HepG2 (cell line): ENCODE data around the gene CLDN24. TPM values are rescaled to one million over a fixed set of nuclear protein-coding genes. Genes with fewer than 3 reads are reported as not detected.

Experiments used
- ATAC-seq: fragments of 200-7000 bp; cut with Tn5 transposase; 3 replicates; pipeline ENCODE4 v1.9.1; 2020; ENCODE audit warnings: mild to moderate bottlenecking, moderate library complexity
- BruUV-seq: library from RNA; stranded (reverse); fragments of 400-500 nt; replicated peaks from 2 replicates; lab custom pipeline; 2021; lab: Mats Ljungman, UMichigan
- CTCF ChIA-PET: fragments of 300-600 bp; formaldehyde crosslinking; extraction: SDS; loops from one replicate; lab custom pipeline; 2021; ENCODE audit warnings: low total read pairs, inconsistent platforms, low intra/inter-chr PET ratio; lab: Yijun Ruan, JAX
- POLR2A ChIA-PET: fragments of 350-600 bp; sonication (Branson Sonifier 250); formaldehyde crosslinking; loops from one replicate; lab custom pipeline; 2020; ENCODE audit warnings: antibody characterized with exemption, inconsistent platforms; lab: Yijun Ruan, JAX
- DNase-seq: peaks from one replicate; pipeline ENCODE4 v3.0.0-alpha.2; 2015; ENCODE audit warnings: low spot score
- FAIRE-seq: peaks from 3 replicates; lab custom pipeline; 2011; peaks lifted over from hg19 to GRCh38; lab: Jason Lieb, UNC
- H2AFZ ChIP-seq: one replicate; pipeline ENCODE4 v1.6.1; 2011; ENCODE audit warnings: low read length, inconsistent platforms
- H3K27ac ChIP-seq: fragments of 300-600 bp; 3 replicates; pipeline ENCODE4 v1.8.0; 2011; ENCODE audit warnings: mixed run types, mild to moderate bottlenecking, mixed read lengths, low read length, inconsistent platforms; ENCODE audit not compliant: insufficient read depth; ENCODE audit errors: extremely low read length
- H3K27me3 ChIP-seq, 2 experiments: fragments of 200-600 bp in 1 of 2; 2 replicates in 1 of 2; 3 replicates in 1 of 2; pipeline versions ENCODE4 v1.6.0 to v1.8.0; 2011; ENCODE audit warnings: low read length in 2 of 2, mild to moderate bottlenecking in 2 of 2, moderate library complexity in 2 of 2, inconsistent platforms in 1 of 2; ENCODE audit not compliant: insufficient read depth in 2 of 2, control insufficient read depth in 1 of 2
- H3K36me3 ChIP-seq, 2 experiments: fragments of 200-600 bp in 1 of 2; replicated peaks in 1 of 2; 2 replicates in 1 of 2; 3 replicates in 1 of 2; pipeline versions ENCODE4 v1.5.1 to v1.8.0; 2011; ENCODE audit warnings: low read length in 2 of 2, inconsistent platforms in 1 of 2; ENCODE audit not compliant: insufficient read depth in 2 of 2, control insufficient read depth in 1 of 2
- H3K4me1 ChIP-seq: 2 replicates; pipeline ENCODE4 v1.5.1; 2012; ENCODE audit warnings: low read length, inconsistent platforms; ENCODE audit not compliant: insufficient read depth
- H3K4me2 ChIP-seq: 2 replicates; pipeline ENCODE4 v1.6.0; 2011; ENCODE audit warnings: low read depth, low read length, inconsistent platforms
- H3K4me3 ChIP-seq, 3 experiments: fragments of 200-600 bp in 1 of 3; sonication (generic), shearing (Covaris generic) in 1 of 3; replicated peaks in 1 of 3; 2 replicates each; pipeline ENCODE4 v1.5.1; 2011 to 2016; ENCODE audit warnings: low read length in 3 of 3, inconsistent platforms in 2 of 3, low read depth in 2 of 3, mild to moderate bottlenecking in 2 of 3, control low read depth in 1 of 3, mixed read lengths in 1 of 3; ENCODE audit not compliant: insufficient read depth in 1 of 3
- H3K79me2 ChIP-seq: one replicate; pipeline ENCODE4 v1.6.1; 2011; ENCODE audit warnings: low read length, inconsistent platforms; ENCODE audit not compliant: insufficient read depth
- H3K9ac ChIP-seq: 2 replicates; pipeline ENCODE4 v1.6.0; 2011; ENCODE audit warnings: mild to moderate bottlenecking, low read depth, low read length, inconsistent platforms; ENCODE audit not compliant: insufficient read depth
- H3K9me3 ChIP-seq: 2 replicates; pipeline ENCODE4 v1.5.1; 2012; ENCODE audit warnings: mild to moderate bottlenecking, low read length
- H4K20me1 ChIP-seq: 2 replicates; pipeline ENCODE4 v1.6.0; 2011; ENCODE audit warnings: inconsistent platforms, mild to moderate bottlenecking, low read length, moderate library complexity; ENCODE audit not compliant: insufficient read depth
- ARID3A ChIP-seq: IDR thresholded peaks from 2 replicates; pipeline ENCODE4 v1.6.1; 2012; ENCODE audit warnings: low read depth, low read length, improper control_type of control experiment
- ATAD3A ChIP-seq: sonication (generic); formaldehyde crosslinking; IDR thresholded peaks from 2 replicates; pipeline ENCODE4 v1.4.0; 2020; ENCODE audit warnings: missing genetic modification reagents
- ATRX ChIP-seq: sonication (generic); formaldehyde crosslinking; IDR thresholded peaks from 2 replicates; pipeline ENCODE4 v1.4.0; 2020; ENCODE audit warnings: missing genetic modification reagents, borderline replicate concordance
- FOXA3 ChIP-seq: IDR thresholded peaks from 2 replicates; pipeline ENCODE4 v1.6.1; 2016; ENCODE audit warnings: missing genetic modification reagents, missing compliant biosample characterization
- GABPB1 ChIP-seq: IDR thresholded peaks from 2 replicates; pipeline ENCODE4 v1.6.1; 2016; ENCODE audit warnings: mild to moderate bottlenecking, missing genetic modification reagents, moderate library complexity, missing compliant biosample characterization
- HMGXB3 ChIP-seq: sonication (generic); formaldehyde crosslinking; IDR thresholded peaks from 2 replicates; pipeline ENCODE4 v1.4.0; 2020; ENCODE audit warnings: missing genetic modification reagents, borderline replicate concordance
- JUN ChIP-seq: sonication (generic); formaldehyde crosslinking; IDR thresholded peaks from 2 replicates; pipeline ENCODE4 v1.4.0; 2020; ENCODE audit warnings: mild to moderate bottlenecking, missing genetic modification reagents
- LCORL ChIP-seq, 2 experiments: fragments of 450-650 bp in 1 of 2; sonication (generic) in 1 of 2; formaldehyde crosslinking in 1 of 2; IDR thresholded peaks; 2 replicates each; pipeline versions ENCODE4 v1.5.0 to v1.6.1; 2017 to 2020; ENCODE audit warnings: antibody characterized with exemption in 1 of 2, missing genetic modification reagents in 1 of 2
- PREB ChIP-seq: sonication (generic); formaldehyde crosslinking; IDR thresholded peaks from 2 replicates; pipeline ENCODE4 v1.4.0; 2020; ENCODE audit warnings: missing genetic modification reagents
- SMAD9 ChIP-seq: sonication (generic); formaldehyde crosslinking; IDR thresholded peaks from 2 replicates; pipeline ENCODE4 v1.5.1; 2020; ENCODE audit warnings: mild to moderate bottlenecking, missing genetic modification reagents
- TSC22D2 ChIP-seq: sonication (generic); formaldehyde crosslinking; IDR thresholded peaks from 2 replicates; pipeline ENCODE4 v1.5.1; 2020; ENCODE audit warnings: missing genetic modification reagents, mild to moderate bottlenecking, borderline replicate concordance
- YY1 ChIP-seq: IDR thresholded peaks from 2 replicates; pipeline ENCODE4 v1.6.1; 2011; ENCODE audit warnings: low read length, low read depth, moderate library complexity, mild to moderate bottlenecking; ENCODE audit not compliant: insufficient read depth, insufficient replicate concordance
- ZBTB21 ChIP-seq: sonication (generic); formaldehyde crosslinking; IDR thresholded peaks from 2 replicates; pipeline ENCODE4 v1.4.0; 2020; ENCODE audit warnings: missing genetic modification reagents
- WGBS: methylation state at CpG from one replicate; pipeline ENCODE4 v1.1.6; 2017; ENCODE audit warnings: low lambda C conversion rate; 5-methylcytosine and 5-hydroxymethylcytosine counted together
- in situ Hi-C: cut with HindIII; loops from 2 replicates; pipeline ENCODE4 v1.10.0; 2017; ENCODE audit warnings: low pct_unique_long_range_greater_than_20kb; ENCODE audit not compliant: extremely low pct_ligation_motif_present
- intact Hi-C: fragments of 100-400 bp; cut with micrococcal nuclease; formaldehyde crosslinking; loops from one replicate; pipeline ENCODE4 v1.10.0; 2022; ENCODE audit not compliant: unreplicated experiment
- polyA plus RNA-seq, 8 experiments: library from polyadenylated mRNA; depleted of rRNA in 3 of 8; stranded (reverse) in 7 of 8; unstranded in 1 of 8; fragments of >200 nt; fragmentation: Illumina TruSeq in 4 of 8; extraction: Trizol in 4 of 8; gene quantifications; 2 replicates each; pipeline versions ENCODE4 v1.2.1 to v1.2.3, GENCODE V29; 2011 to 2016; ENCODE audit warnings: low read depth in 4 of 8, missing spikeins in 1 of 8, mixed read lengths in 1 of 8; ENCODE audit not compliant: insufficient read depth in 1 of 8
- total RNA-seq, 5 experiments: library from RNA; depleted of rRNA; stranded (reverse); fragments of >200 nt; fragmentation: Illumina TruSeq; extraction: Trizol; gene quantifications; 2 replicates each; pipeline ENCODE4 v1.2.3, GENCODE V29; 2016; ENCODE audit warnings: low read depth in 1 of 5
- TF ChIP-seq, protein P1 (sequence below): sonication (generic); formaldehyde crosslinking; IDR thresholded peaks from 2 replicates; pipeline ENCODE4 v1.4.0; 2020; ENCODE audit warnings: mild to moderate bottlenecking, missing genetic modification reagents

The CLDN24 gene
- total and polyA plus RNA-seq, 2 of the 13 experiments (the other 11 are each of a cell fraction or from before 2014, with no cell fraction given): not detected

GRCh38 chr4:183347566-183347965 lies 25.3 kb upstream of the CLDN24 start:
- no TSS peak for BruUV-seq
- FAIRE-seq: no peak
- H3K27me3 ChIP-seq: no peaks in the 10 kb centered on the region; a peak in 1 of 5 replicates
- TF ChIP-seq HMGXB3 (CRISPR knock-in tag) (no peak), PREB (CRISPR knock-in tag) (no peak), GABPB1 (CRISPR knock-in tag) (no peak), LCORL (IDR thresholded peaks at IDR 0.05) (no peak), LCORL (CRISPR knock-in tag; IDR thresholded peaks at IDR 0.05) (no peak), ARID3A (no peak), ZBTB21 (CRISPR knock-in tag) (no peak), YY1 (no peak), TSC22D2 (CRISPR knock-in tag) (no peak), FOXA3 (no peak), ATAD3A (CRISPR knock-in tag) (no peak), JUN (CRISPR knock-in tag) (no peak), ATRX (CRISPR knock-in tag) (no peak), SMAD9 (CRISPR knock-in tag) (no peak)
- TF ChIP-seq, protein P1, sequence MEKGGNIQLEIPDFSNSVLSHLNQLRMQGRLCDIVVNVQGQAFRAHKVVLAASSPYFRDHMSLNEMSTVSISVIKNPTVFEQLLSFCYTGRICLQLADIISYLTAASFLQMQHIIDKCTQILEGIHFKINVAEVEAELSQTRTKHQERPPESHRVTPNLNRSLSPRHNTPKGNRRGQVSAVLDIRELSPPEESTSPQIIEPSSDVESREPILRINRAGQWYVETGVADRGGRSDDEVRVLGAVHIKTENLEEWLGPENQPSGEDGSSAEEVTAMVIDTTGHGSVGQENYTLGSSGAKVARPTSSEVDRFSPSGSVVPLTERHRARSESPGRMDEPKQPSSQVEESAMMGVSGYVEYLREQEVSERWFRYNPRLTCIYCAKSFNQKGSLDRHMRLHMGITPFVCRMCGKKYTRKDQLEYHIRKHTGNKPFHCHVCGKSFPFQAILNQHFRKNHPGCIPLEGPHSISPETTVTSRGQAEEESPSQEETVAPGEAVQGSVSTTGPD (CRISPR knock-in tag): no peak
- TF ChIP-seq, all 625 proteins: peak for 0
- in situ Hi-C loops: no loop called here
- no peaks in the 10 kb centered on the region for H3K9me3 ChIP-seq
- no peaks in the 10 kb centered on the region for H3K36me3 ChIP-seq
- H3K9ac ChIP-seq: no peak overlapping the region
- H3K4me3 ChIP-seq: no peak overlapping the region
- H3K4me1 ChIP-seq: no peaks in the 10 kb centered on the region
- DNase-seq (no peak), ATAC-seq (no peak)
- H3K4me2 ChIP-seq: no peak overlapping the region
- 43% methylated on average over 4 of the region's 4 CpGs for WGBS
- ChIA-PET POLR2A (no interaction called here), CTCF (no interaction called here)
- no peak overlapping the region for H3K27ac ChIP-seq
- H4K20me1 ChIP-seq: no peaks in the 10 kb centered on the region
- no peak overlapping the region for H2AFZ ChIP-seq
- intact Hi-C loops: no loop called here
- no peaks in the 10 kb centered on the region for H3K79me2 ChIP-seq
